WERI-Rb-1 (cell line): Measurements from ENCODE around the gene RBM15B.

Experiments
- DNase-seq: peaks from one replicate; pipeline ENCODE4 v3.0.0-alpha.2; 2020
- H3K27ac ChIP-seq: fragments of 250-450 bp; sonication (Bioruptor Pico); 2 replicates; pipeline ENCODE4 v1.5.1; 2020; ENCODE audit warnings: mild to moderate bottlenecking, moderate library complexity
- H3K27me3 ChIP-seq: fragments of 250-450 bp; sonication (Bioruptor Pico); 2 replicates; pipeline ENCODE4 v1.5.1; 2021; ENCODE audit warnings: mild to moderate bottlenecking, low read depth, moderate library complexity; ENCODE audit not compliant: insufficient read depth, severe bottlenecking
- H3K36me3 ChIP-seq: fragments of 250-450 bp; sonication (Bioruptor Pico); 2 replicates; pipeline ENCODE4 v1.5.1; 2020; ENCODE audit warnings: mild to moderate bottlenecking, moderate library complexity
- H3K4me3 ChIP-seq: 2 replicates; pipeline ENCODE4 v1.5.1; 2011; ENCODE audit warnings: low read depth, mild to moderate bottlenecking, control low read depth, low read length
- H3K9me3 ChIP-seq: fragments of 250-450 bp; sonication (Bioruptor Pico); 2 replicates; pipeline ENCODE4 v1.5.1; 2021; ENCODE audit warnings: mild to moderate bottlenecking, moderate library complexity; ENCODE audit not compliant: severe bottlenecking
- CTCF ChIP-seq: IDR thresholded peaks from 2 replicates; pipeline ENCODE4 v1.5.1; 2011; ENCODE audit warnings: low read depth, mild to moderate bottlenecking, control low read depth, inconsistent platforms, low read length

RBM15B gene

GRCh38 chr3:51388286-51389029 lies 2.6 kb upstream of the RBM15B start:
- DNase-seq, result no peak
- H3K4me3 ChIP-seq, result no peak overlapping the region
- H3K27me3 ChIP-seq, result no peaks in the 10 kb centered on the region
- no peaks in the 10 kb centered on the region for H3K9me3 ChIP-seq
- peaks cover 73% of the 10 kb centered on the region for H3K36me3 ChIP-seq
- peak; percentile 37 for TF ChIP-seq CTCF
- H3K27ac ChIP-seq, result no peak overlapping the region; the same call in 1 of the 2 replicates

- Histone ChIP-seq H3K27me3 (no peaks in the 10 kb centered on the region), H3K9me3 (no peaks in the 10 kb centered on the region), H3K36me3 (peaks cover 80% of the 10 kb centered on the region), H3K27ac (no peak overlapping the region), H3K4me3 (no peak overlapping the region)
- peak; percentile 81 for TF ChIP-seq CTCF
- DNase-seq, result peak; percentile 76
These were observed 1.5 kb upstream of the RBM15B start for GRCh38 chr3:51389423-51390183.

- Histone ChIP-seq H3K4me3 (peak overlapping the region; percentile 16), H3K27ac (peak overlapping the region; percentile 46), H3K36me3 (peaks cover 87% of the 10 kb centered on the region), H3K27me3 (no peaks in the 10 kb centered on the region), H3K9me3 (no peaks in the 10 kb centered on the region)
- no peak for DNase-seq
- no peak for TF ChIP-seq CTCF
These were observed 625 bp upstream of the RBM15B start for GRCh38 chr3:51390246-51391074.

GRCh38 chr3:51391566-51392354 lies 675 bp downstream of the RBM15B start:
- Histone ChIP-seq H3K27me3 (no peaks in the 10 kb centered on the region), H3K4me3 (peak overlapping the region; percentile 60), H3K36me3 (peaks cover 89% of the 10 kb centered on the region), H3K9me3 (no peaks in the 10 kb centered on the region), H3K27ac (peak overlapping the region; percentile 94)
- TF ChIP-seq CTCF, result no peak
- no peak for DNase-seq
